Stimulated activated CD8-positive, alpha-beta memory T cell treated with anti-CD3 and anti-CD28 coated beads, Interleukin-4, amount 100 ng/mL, for 1 hour (primary cell): Measurements from ENCODE around the gene ZNF615.
"Not testable (repeated sequence)": the region's sequence is repeated elsewhere in the genome, so short reads cannot be mapped to it uniquely, and the experiment has no call there.

Experiments
- DNase-seq, 2 donors: peaks; one replicate each; pipeline ENCODE4 v3.0.0-alpha.2; 2020; ENCODE audit warnings: low read depth in 2 of 2, low spot score in 1 of 2

Gene ZNF615

GRCh38 chr19:51980926-51981325 lies 27.1 kb downstream of the ZNF615 start:
- not testable (repeated sequence) for DNase-seq

GRCh38 chr19:51980116-51980736 lies 27.8 kb downstream of the ZNF615 start:
- no peak for DNase-seq

GRCh38 chr19:51978882-51979281 lies 29.1 kb downstream of the ZNF615 start:
- DNase-seq: no peak

GRCh38 chr19:51977346-51977745 lies 30.7 kb downstream of the ZNF615 start:
- no peak for DNase-seq

GRCh38 chr19:51976852-51977251 lies 31.2 kb downstream of the ZNF615 start:
- DNase-seq: no peak

- DNase-seq: not testable (repeated sequence)
Observed at GRCh38 chr19:51975787-51976186, 32.2 kb downstream of the ZNF615 start.

- DNase-seq: no peak
Observed at GRCh38 chr19:51971624-51972023, 36.4 kb downstream of the ZNF615 start.

- DNase-seq: no peak
Observed at GRCh38 chr19:51970718-51971117, 37.3 kb downstream of the ZNF615 start.

- no peak for DNase-seq
Observed at GRCh38 chr19:51965583-51965982, 42.4 kb downstream of the ZNF615 start.

GRCh38 chr19:51960621-51961233 lies 47.3 kb downstream of the ZNF615 start:
- not testable (repeated sequence) for DNase-seq

- DNase-seq: no peak
Observed at GRCh38 chr19:51959791-51960190, 48.2 kb downstream of the ZNF615 start.

- DNase-seq: not testable (repeated sequence)
Observed at GRCh38 chr19:51957846-51958245, 50.2 kb downstream of the ZNF615 start.

- no peak for DNase-seq
Observed at GRCh38 chr19:51948975-51949374, 59.0 kb downstream of the ZNF615 start.

GRCh38 chr19:51946602-51947001 lies 61.4 kb downstream of the ZNF615 start:
- DNase-seq: no peak

GRCh38 chr19:51944798-51945552 lies 63.0 kb downstream of the ZNF615 start:
- no peak for DNase-seq
